ENCODE measurements around the gene TEX47.

TEX47 gene

GRCh38 chr7:88756802-88757201, 38.7 kb downstream of the TEX47 start:
- H3K4me3 ChIP-seq (ENCODE audit: low read depth, low read length): no peak overlapping the region
- TF ChIP-seq CTCF (IDR thresholded peaks at IDR 0.05; ENCODE audit: low read depth, low read length): no peak

GRCh38 chr7:88746126-88746525, 49.4 kb downstream of the TEX47 start:
- no peak for TF ChIP-seq CTCF (IDR thresholded peaks at IDR 0.05; ENCODE audit: low read depth, low read length)

More at GRCh38 chr7:88746126-88746525, 49.4 kb downstream of the TEX47 start:
- H3K4me3 ChIP-seq (ENCODE audit: low read depth, low read length): no peak overlapping the region
